ENCODE data around the gene KRTAP20-1. TPM values are rescaled to one million over a fixed set of nuclear protein-coding genes. Genes with fewer than 3 reads are reported as not detected.

The KRTAP20-1 gene
- not detected for total RNA-seq

DNA sequence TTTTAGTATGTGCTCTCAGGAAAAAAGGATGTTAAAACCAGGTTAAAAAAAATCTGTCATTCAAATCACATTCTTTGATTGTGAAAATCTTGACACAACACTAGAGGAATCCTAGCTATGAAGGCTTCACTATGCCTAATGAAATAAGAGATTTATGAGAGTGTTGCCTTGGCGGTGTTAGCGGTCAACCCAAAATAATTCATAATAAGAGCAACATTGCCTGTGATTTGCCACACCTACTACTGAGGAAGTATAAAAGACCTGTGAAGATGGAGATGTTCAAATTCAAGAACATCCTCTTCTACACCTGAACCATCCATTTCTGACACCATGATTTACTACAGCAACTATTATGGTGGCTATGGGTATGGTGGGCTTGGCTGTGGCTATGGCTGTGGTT is at the start of gene KRTAP20-1:
TSS of gene KRTAP20-1 (plus strand) at position 301 of the 400 bp plus-strand sequence. CDS start at position 331, 30 bp downstream.
- DNase-seq (ENCODE audit: low read depth in 2 of 3, low spot score in 2 of 3): no peak

DNA sequence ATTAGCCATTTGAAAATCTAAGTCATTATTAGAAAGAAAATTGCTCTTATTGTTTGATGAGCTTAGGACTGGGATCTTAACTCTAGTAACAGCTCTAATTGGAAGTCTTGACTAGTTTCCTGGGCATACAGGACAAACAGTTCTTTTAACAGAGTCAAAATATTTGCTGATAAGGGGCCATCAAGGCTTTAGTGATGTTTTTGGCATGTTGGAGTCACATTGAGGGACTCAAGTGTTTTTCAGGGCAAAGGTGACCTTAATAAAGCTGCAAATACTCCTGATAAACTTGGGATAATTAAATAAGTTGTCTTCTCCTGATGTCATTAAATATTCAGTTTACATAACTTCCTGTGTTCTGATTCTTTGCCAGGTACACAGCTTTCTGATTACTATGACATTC is 48.6 kb upstream of the KRTAP20-1 start:
- no peak for DNase-seq (ENCODE audit: low read depth in 2 of 3, low spot score in 2 of 3)

DNA sequence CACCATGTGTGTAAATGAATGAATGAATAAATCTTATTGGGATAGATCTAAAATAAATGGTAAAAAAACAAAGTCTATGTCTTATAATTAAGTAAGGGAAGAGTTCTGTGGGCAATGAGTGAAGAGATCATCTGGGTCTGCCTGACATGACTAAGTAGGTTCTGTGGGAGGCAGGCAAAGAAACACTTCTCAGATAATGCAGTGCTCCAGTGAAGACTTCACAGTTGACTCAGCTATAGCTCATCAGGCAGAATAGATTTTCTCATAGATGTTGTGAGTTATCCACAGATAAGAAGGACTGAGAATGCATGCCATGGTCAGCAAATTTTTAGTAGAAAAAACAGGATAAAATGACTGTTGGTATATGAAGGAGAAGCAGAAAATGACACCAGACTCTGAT is 38.5 kb upstream of the KRTAP20-1 start:
- DNase-seq (ENCODE audit: low read depth in 2 of 3, low spot score in 2 of 3): no peak

- no peak for DNase-seq (ENCODE audit: low read depth in 2 of 3, low spot score in 2 of 3)
Measured at GRCh38 chr21:30579346-30579745, 36.9 kb upstream of the KRTAP20-1 start.

DNA sequence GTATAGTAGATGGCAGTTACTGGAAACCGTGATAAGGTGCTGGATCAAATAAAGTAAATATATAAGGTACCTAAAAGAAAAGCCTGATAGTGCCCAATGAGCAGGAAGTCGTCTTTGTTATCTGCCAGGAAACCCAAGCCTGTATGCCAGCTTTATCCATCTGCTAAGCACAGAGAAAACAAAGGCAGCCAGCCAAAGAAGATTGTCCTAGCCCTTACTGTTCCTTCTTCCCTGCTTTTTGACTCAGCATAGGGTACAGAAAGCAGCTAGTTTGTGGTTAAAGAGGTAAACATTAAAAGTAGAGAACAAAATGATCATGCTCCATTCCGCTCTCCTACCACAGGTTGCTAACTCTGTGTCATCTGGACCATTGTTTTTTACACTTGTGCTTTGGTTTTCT is 36.1 kb upstream of the KRTAP20-1 start:
- no peak for DNase-seq (ENCODE audit: low read depth in 2 of 3, low spot score in 2 of 3)

DNA sequence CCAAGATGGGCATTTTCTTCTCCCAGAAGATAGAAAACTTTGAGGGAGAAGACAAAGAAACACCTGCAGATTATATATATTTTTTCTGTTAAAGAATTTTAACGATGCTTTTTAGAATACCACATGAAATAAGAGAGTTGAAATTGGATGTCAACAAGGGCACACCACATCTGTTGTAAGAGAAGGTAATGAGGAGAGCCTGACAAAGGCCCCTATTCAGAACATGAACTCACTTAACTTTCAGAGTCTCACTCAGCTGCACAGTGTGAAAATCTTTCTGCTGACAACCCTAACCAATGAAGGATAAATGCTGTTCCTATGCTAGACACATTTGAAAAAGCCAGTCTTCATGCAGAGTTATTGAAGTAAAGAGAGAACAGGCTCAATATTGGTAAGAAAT is 33.4 kb upstream of the KRTAP20-1 start:
- no peak for DNase-seq (ENCODE audit: low read depth in 2 of 3, low spot score in 2 of 3)

- DNase-seq (ENCODE audit: low read depth in 2 of 3, low spot score in 2 of 3): no peak
Measured at GRCh38 chr21:30590297-30590696, 25.9 kb upstream of the KRTAP20-1 start, which contains the start of gene KRTAP22-2. TSS of gene KRTAP22-2 (minus strand) at chr21:30590397.

DNA sequence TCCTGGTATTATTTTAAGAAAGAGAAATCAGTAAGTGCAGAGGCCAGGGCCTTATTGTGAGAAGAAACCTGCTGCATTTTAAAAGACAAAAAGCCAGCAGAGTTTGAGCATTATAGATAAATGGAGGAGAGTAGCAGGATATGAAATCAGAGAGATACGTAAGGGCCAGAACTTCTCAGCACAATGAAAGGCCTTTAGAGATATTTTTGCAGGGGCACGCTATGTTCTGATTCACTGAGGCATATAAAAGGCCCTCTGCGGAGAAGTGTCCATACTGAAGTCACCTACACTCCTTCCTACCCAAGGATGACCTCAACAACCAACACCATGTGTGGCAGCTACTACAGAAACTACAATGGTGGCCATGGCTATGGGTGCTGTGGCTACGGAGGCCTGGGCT is 24.1 kb upstream of the KRTAP20-1 start, which contains the start of gene KRTAP6-3:
TSS of gene KRTAP6-3 (plus strand) at position 301 of the 400 bp plus-strand sequence. CDS start at position 307, 6 bp downstream.
- no peak for DNase-seq (ENCODE audit: low read depth in 2 of 3, low spot score in 2 of 3)

DNA sequence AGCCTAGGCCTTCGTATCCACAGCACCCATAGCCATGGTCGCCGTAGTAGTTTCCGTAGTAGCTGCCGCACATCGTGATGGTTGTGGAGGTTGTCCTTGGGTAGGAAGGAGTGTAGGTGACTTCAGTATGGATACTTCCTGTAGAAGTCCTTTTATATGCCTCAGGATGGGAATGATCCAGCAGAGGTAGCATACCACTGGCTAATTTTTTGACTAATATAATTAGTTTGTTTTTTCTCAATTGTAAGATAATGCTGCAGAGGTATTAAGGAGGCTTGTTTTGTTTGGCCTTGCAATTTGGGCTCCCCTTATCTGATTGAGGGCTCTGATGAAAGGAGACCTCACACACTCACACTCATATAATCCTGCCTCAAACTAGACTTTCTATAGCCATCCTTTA is 17.4 kb upstream of the KRTAP20-1 start, which contains the start of gene KRTAP6-2:
TSS of gene KRTAP6-2 (minus strand) at position 101 of the 400 bp plus-strand sequence. CDS start at position 73, 28 bp downstream.
- DNase-seq (ENCODE audit: low read depth in 2 of 3, low spot score in 2 of 3): no peak

DNA sequence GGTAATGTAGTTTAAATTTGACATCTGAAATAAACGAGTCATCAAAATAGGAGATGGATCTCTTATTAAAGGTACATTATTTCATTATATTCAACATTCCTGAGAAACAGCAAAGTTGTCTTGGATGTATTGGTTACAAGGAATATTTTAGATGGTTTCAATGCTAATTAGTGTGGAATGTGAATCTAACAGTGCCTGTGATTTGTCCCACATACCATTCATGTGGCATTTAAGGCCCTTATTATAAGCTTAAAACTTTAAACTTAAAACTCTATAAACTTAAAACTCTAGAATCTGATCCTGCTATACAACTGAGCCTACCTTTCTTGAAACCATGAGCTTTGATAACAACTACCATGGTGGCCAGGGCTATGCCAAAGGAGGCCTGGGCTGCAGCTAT is 15.4 kb upstream of the KRTAP20-1 start, which contains the start of gene KRTAP22-1:
TSS of gene KRTAP22-1 (plus strand) at position 301 of the 400 bp plus-strand sequence.
- no peak for DNase-seq (ENCODE audit: low read depth in 2 of 3, low spot score in 2 of 3)

GRCh38 chr21:30605968-30606367 is 10.3 kb upstream of the KRTAP20-1 start:
- no peak for DNase-seq (ENCODE audit: low read depth in 2 of 3, low spot score in 2 of 3)

GRCh38 chr21:30612132-30612531 is 4.1 kb upstream of the KRTAP20-1 start:
- no peak for DNase-seq (ENCODE audit: low read depth in 2 of 3, low spot score in 2 of 3)

- DNase-seq (ENCODE audit: low read depth in 2 of 3, low spot score in 2 of 3): no peak
Measured at GRCh38 chr21:30613836-30614235, 2.4 kb upstream of the KRTAP20-1 start, which contains the start of gene KRTAP6-1. TSS of gene KRTAP6-1 (minus strand) at chr21:30613930. CDS start at chr21:30613904, 26 bp downstream.

DNA sequence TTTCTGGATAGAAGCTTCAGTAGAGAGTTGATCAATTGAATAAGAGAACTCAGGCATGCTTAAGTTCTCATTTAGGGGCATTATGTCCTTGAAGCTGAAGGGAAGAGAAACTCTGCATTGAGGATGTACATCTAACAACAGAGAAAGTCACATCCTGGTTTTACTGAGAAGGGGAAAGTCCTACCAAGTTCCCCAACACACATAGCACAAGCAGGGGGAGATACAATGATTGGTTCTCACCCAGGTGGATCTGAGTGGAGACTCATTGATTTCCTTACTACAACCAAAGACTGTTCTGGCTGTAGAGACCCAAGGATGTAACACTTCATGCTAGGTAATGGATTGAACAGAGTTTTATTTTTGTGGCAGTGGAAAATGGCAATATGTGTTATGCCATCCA is 1.0 kb upstream of the KRTAP20-1 start:
- DNase-seq (ENCODE audit: low read depth in 2 of 3, low spot score in 2 of 3): no peak

DNA sequence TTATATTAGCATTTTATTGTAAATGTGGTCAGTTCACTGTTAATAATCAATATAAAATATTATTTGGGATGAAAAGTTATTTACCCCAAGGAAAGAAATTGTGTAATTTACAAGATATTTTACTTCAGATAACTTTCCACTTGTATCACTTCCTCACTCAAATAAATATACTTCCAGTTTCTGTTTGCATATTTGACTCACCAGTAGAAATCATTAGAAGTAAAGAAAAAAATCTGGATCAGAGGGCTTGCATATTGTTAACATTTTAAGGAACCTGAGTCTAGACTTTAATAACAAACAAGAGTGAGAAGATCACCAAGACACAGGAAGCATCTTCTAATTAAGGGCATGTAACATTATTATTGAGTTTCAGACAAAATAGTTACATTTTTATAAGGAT is 3.9 kb downstream of the KRTAP20-1 start:
- no peak for DNase-seq (ENCODE audit: low read depth in 2 of 3, low spot score in 2 of 3)

DNA sequence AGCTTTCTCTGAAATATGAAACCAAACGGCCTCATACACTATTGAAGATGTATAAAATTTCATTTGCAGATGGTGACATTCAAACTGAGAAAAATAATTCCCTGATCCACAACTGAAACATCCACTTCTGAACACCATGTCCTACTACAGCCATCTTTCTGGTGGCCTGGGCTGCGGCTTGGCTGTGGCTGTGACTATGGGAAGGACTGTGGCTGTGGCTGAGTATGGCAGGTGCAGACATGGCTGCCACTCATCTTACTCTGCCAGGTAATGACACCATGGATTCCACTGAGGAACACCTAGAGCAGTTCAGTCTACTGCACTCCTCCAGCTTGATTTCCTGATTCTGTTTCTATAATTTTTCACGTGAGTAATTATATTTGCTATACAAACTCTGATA is 4.3 kb downstream of the KRTAP20-1 start, which contains the start of gene KRTAP20-4:
TSS of gene KRTAP20-4 (plus strand) at position 106 of the 400 bp plus-strand sequence.
- no peak for DNase-seq (ENCODE audit: low read depth in 2 of 3, low spot score in 2 of 3)

GRCh38 chr21:30623362-30623761 is 7.1 kb downstream of the KRTAP20-1 start:
- no peak for DNase-seq (ENCODE audit: low read depth in 2 of 3, low spot score in 2 of 3)

DNA sequence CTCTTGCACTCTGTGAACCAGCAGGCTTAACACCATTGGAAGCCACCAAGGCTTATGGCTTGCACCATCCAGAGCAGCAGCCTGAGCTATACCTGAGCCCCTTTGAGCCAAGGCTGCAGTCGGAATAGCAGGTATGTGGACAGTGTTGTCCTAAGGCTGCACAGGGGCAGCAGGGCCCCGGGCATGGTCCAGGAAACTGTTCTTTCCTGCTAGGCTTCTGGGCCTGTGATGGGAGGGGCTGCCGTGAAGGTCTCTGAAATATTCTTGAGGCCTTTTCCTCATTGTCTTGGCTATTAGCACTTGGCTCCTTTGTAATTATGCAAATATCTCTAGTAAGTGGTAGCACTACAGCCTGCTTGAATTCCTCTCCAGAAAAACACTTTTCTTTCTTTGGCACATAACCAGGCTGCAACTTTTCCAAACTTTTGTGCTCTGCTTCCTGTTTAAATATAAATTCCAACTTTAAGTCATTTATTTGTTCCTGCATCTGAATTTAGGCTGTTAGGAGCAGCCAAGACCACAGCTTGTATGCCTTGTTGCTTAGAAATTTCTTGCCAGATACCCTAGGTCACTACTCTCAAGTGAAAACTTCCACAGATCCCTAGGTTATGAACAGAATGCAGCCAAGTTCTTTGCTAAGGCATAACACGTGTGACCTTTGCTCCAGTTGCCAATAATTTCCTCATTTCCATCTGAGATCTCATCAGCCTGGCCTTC is 9.4 kb downstream of the KRTAP20-1 start:
- no peak for DNase-seq (ENCODE audit: low read depth in 2 of 3, low spot score in 2 of 3)

DNA sequence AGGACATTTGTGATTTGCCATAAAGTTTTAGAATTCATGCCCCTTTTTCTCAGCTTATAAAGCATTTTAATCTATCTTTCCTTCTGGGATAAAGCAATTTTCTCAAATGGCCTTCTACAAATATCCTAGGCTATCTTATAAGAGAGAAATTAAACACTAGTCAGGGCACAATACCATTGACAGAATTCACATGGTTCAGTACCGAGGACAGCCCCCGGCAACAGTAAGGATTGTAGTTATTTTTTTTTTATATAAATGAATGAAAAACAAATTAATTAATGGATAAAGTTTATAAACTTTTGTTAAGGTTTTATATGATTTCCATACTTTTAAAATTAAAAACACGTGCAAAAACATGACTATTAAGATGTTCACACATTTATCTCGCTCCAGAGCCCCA is 11.9 kb downstream of the KRTAP20-1 start:
- no peak for DNase-seq (ENCODE audit: low read depth in 2 of 3, low spot score in 2 of 3)

DNA sequence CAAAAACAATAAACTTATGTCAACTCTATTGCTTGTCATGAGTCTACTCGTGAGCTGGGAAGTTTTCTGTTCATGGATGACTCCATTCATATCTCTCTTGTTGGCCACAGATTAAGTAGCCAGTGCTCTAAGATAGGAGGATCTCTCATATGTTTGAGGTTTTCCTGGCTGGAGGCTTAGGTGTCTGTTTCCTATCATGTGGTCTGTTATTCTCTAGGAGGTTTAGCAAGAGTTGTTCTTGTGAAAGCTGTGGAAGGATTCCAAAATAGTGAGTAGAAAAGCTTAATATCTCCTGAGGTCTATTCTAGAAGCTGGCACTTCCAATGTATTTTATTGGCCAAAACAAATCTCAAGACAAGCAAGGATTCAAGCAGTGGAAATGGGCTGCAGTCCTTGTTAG is 13.0 kb downstream of the KRTAP20-1 start:
- DNase-seq (ENCODE audit: low read depth in 2 of 3, low spot score in 2 of 3): no peak

DNA sequence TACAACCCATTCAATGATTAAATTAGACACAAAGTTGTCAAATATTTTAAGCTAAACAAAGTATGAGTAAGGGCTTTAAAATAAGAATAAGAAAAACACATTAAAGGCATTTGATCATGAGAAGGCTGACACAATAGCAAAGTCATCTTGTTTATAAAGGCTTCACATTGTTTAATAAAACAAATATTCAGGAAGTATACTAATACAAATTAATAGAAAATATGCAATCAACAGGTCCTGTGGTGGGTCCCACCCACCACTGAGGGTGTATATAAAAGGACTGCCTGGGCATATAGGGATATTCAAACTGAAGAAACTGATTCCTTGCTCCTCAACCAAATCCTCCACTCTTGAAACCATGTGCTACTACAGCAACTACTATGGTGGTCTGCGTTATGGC is 18.7 kb downstream of the KRTAP20-1 start, which contains the start of gene KRTAP20-2:
TSS of gene KRTAP20-2 (plus strand) at position 301 of the 400 bp plus-strand sequence. CDS start at position 359, 58 bp downstream.
- no peak for DNase-seq (ENCODE audit: low read depth in 2 of 3, low spot score in 2 of 3)

DNA sequence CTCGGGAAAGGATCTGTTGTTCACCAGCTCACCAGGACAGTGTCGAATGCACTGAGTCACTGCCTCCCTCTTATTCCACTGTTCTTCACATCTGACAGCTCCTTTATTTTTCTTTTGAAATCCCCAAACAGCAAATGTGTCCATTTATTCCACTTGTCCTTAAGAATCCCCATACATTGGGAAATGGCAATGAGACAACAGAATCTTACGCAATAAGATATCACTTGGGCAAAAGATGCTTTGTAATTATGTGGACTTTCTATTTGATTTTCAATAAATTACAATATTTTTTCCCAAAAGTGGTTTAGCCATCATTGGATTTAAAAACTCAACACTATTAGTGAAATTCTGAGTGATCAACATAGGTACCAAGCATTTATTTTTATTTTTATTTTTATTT is 22.5 kb downstream of the KRTAP20-1 start:
- DNase-seq (ENCODE audit: low read depth in 2 of 3, low spot score in 2 of 3): no peak
